ENCODE results near the gene SRF. TPM values are rescaled to one million over a fixed set of nuclear protein-coding genes. Genes with fewer than 3 reads are reported as not detected.

The SRF gene
- total RNA-seq, 1 experiment from 2014 or later, result 46.2 TPM

- CTCF ChIA-PET, result no interaction called here
- peak; percentile 4 for DNase-seq (ENCODE audit: low spot score)
- POLR2A ChIA-PET, result interaction anchor here (1.1 kb wide), 1 partner anchor 18 kb away, joined by 8 read pairs; no protein-coding TSS in a partner anchor
- no peaks in the 10 kb centered on the region; the same call in 1 of the 2 replicates for H3K27me3 Mint-ChIP-seq (ENCODE audit: low read depth)
- H3K4me1 Mint-ChIP-seq, result peaks cover 4% of the 10 kb centered on the region
- no peak overlapping the region for H3K27ac Mint-ChIP-seq
- TF ChIP-seq ETV6 (CRISPR knock-in tag; IDR thresholded peaks at IDR 0.05) (no peak), RELA (CRISPR knock-in tag; IDR thresholded peaks at IDR 0.05; ENCODE audit: borderline replicate concordance) (no peak), PREB (CRISPR knock-in tag; IDR thresholded peaks at IDR 0.05; ENCODE audit: borderline replicate concordance) (no peak), RORB (CRISPR knock-in tag; IDR thresholded peaks at IDR 0.05) (no peak)
- no peak for ATAC-seq
- no peaks in the 10 kb centered on the region for H3K9me3 Mint-ChIP-seq
- no peak overlapping the region for H3K4me3 Mint-ChIP-seq
- H3K36me3 Mint-ChIP-seq, result no peaks in the 10 kb centered on the region; the same call in 1 of the 2 replicates
These were observed 16.8 kb downstream of the SRF start for GRCh38 chr6:43187821-43188220.

GRCh38 chr6:43188426-43188825 lies 17.4 kb downstream of the SRF start:
- no peaks in the 10 kb centered on the region for H3K4me1 Mint-ChIP-seq
- H3K27me3 Mint-ChIP-seq (ENCODE audit: low read depth), result no peaks in the 10 kb centered on the region; the same call in 1 of the 2 replicates
- CTCF ChIA-PET, result interaction anchor here (0.7 kb wide), 2 partner anchors 42 to 45 kb away, joined by 3 read pairs; no protein-coding TSS in a partner anchor
- no peaks in the 10 kb centered on the region for H3K9me3 Mint-ChIP-seq
- H3K36me3 Mint-ChIP-seq, result no peaks in the 10 kb centered on the region; the same call in 1 of the 2 replicates
- DNase-seq (ENCODE audit: low spot score) (peak; percentile 10), ATAC-seq (no peak; the same call in 1 of the 2 replicates)
- TF ChIP-seq JAZF1 (CRISPR knock-in tag; IDR thresholded peaks at IDR 0.05) (no peak), TEAD4 (CRISPR knock-in tag; IDR thresholded peaks at IDR 0.05) (no peak), STAT6 (CRISPR knock-in tag; conservative IDR thresholded peaks at IDR 0.05; ENCODE audit: low read depth) (no peak), NR1H2 (CRISPR knock-in tag; IDR thresholded peaks at IDR 0.05) (no peak), AFF4 (CRISPR knock-in tag; IDR thresholded peaks at IDR 0.05; ENCODE audit: borderline replicate concordance) (no peak), USF1 (CRISPR knock-in tag; IDR thresholded peaks at IDR 0.05) (no peak), HMGXB4 (CRISPR knock-in tag; IDR thresholded peaks at IDR 0.05) (no peak), E2F1 (CRISPR knock-in tag; IDR thresholded peaks at IDR 0.05) (no peak), SOX15 (CRISPR knock-in tag; IDR thresholded peaks at IDR 0.05) (no peak), TP53 (CRISPR knock-in tag; IDR thresholded peaks at IDR 0.05) (no peak), ZNF532 (CRISPR knock-in tag; IDR thresholded peaks at IDR 0.05; ENCODE audit: borderline replicate concordance) (no peak)
- POLR2A ChIA-PET, result interaction anchor here (1.1 kb wide), 1 partner anchor 19 kb away, joined by 8 read pairs; no protein-coding TSS in a partner anchor
- H3K4me3 Mint-ChIP-seq, result no peak overlapping the region
- no peak overlapping the region for H3K27ac Mint-ChIP-seq

Data from WTC11 (cell line).